Measurements from ENCODE around the gene FEN1. TPM values are rescaled to one million over a fixed set of nuclear protein-coding genes. Genes with fewer than 3 reads are reported as not detected.

The FEN1 gene
- total and polyA plus RNA-seq, 2 of the 13 experiments (the other 11 are each of a cell fraction or from before 2014, with no cell fraction given), result 12.4 to 102 TPM

GRCh38 chr11:61815790-61816735 lies 23.4 kb downstream of the FEN1 start (continued):
- TF ChIP-seq TARDBP (CRISPR knock-in tag; IDR thresholded peaks at IDR 0.05) (peak; percentile 5; the same call in 1 of the 2 replicates), ZBTB40 (IDR thresholded peaks at IDR 0.05) (no peak), ZBTB40 (CRISPR knock-in tag; IDR thresholded peaks at IDR 0.05) (no peak), ZNF839 (CRISPR knock-in tag; IDR thresholded peaks at IDR 0.05; ENCODE audit: borderline replicate concordance) (no peak), HMG20B (CRISPR knock-in tag; conservative IDR thresholded peaks at IDR 0.05) (no peak), ZNF574 (CRISPR knock-in tag; IDR thresholded peaks at IDR 0.05) (no peak; the same call in 1 of the 2 replicates), ZNF18 (CRISPR knock-in tag; IDR thresholded peaks at IDR 0.05; ENCODE audit: insufficient replicate concordance) (no peak), FOSL2 (CRISPR knock-in tag; IDR thresholded peaks at IDR 0.05) (no peak; the same call in 1 of the 2 replicates), TCF12 (IDR thresholded peaks at IDR 0.05) (no peak), TCF12 (CRISPR knock-in tag; IDR thresholded peaks at IDR 0.05) (0 out of 2 replicates have a peak, but pooled peaks have one; percentile 14), FOXA1 (IDR thresholded peaks at IDR 0.05) (no peak), FOXA1 (CRISPR knock-in tag; IDR thresholded peaks at IDR 0.05) (no peak), IKZF4 (CRISPR knock-in tag; IDR thresholded peaks at IDR 0.05; ENCODE audit: borderline replicate concordance, low read depth, not compliant biosample characterization) (no peak)
